Hypothalamus (tissue), 51 donors: Measurements from ENCODE around the gene MTA1.

ENCODE experiments used
- DNase-seq, 51 donors: peaks; one replicate each; lab custom pipeline; 2025; lab: John Stamatoyannopoulos, UW

Gene MTA1

GRCh38 chr14:105386581-105387529, 32.8 kb upstream of the MTA1 start:
- DNase-seq, result no peak

- no peak for DNase-seq
Observed at GRCh38 chr14:105387530-105387922, 32.1 kb upstream of the MTA1 start.

- peak in 1 of 51 donors; percentile 23 for DNase-seq
Observed at GRCh38 chr14:105388110-105388951, 31.3 kb upstream of the MTA1 start.

- DNase-seq, result no peak
Observed at GRCh38 chr14:105388976-105389375, 30.7 kb upstream of the MTA1 start.

- peak in 7 of 51 donors; percentile 10 to 41 (median 27) for DNase-seq
Observed at GRCh38 chr14:105389534-105389933, 30.1 kb upstream of the MTA1 start.

- DNase-seq, result peak in 3 of 51 donors; percentile 9 to 42 (median 28)
Observed at GRCh38 chr14:105389976-105390848, 29.4 kb upstream of the MTA1 start.

GRCh38 chr14:105390849-105391500, 28.7 kb upstream of the MTA1 start:
- no peak for DNase-seq

GRCh38 chr14:105391541-105391940, 28.1 kb upstream of the MTA1 start:
- DNase-seq, result no peak

GRCh38 chr14:105392131-105393090, 27.2 kb upstream of the MTA1 start:
- no peak for DNase-seq

GRCh38 chr14:105393151-105393550, 26.5 kb upstream of the MTA1 start:
- no peak for DNase-seq

- no peak for DNase-seq
Observed at GRCh38 chr14:105394714-105395537, 24.7 kb upstream of the MTA1 start.

GRCh38 chr14:105395538-105395854, 24.1 kb upstream of the MTA1 start:
- no peak for DNase-seq

- no peak for DNase-seq
Observed at GRCh38 chr14:105397350-105397931, 22.2 kb upstream of the MTA1 start.

GRCh38 chr14:105398044-105398725, 21.4 kb upstream of the MTA1 start, which contains the start of gene TEX22:
Gene TEX22 (plus strand): TSS chr14:105398538. CDS start chr14:105399341, 803 bp downstream.
- peak in 50 of 51 donors; percentile 26 to 93 (median 74) for DNase-seq

GRCh38 chr14:105398726-105399465, 20.7 kb upstream of the MTA1 start:
- DNase-seq, result peak in 1 of 51 donors; percentile 67

- DNase-seq, result no peak
Observed at GRCh38 chr14:105399466-105399775, 20.2 kb upstream of the MTA1 start.
